Lung (tissue), 12 donors: ENCODE measurements around the gene HIC1. TPM values are rescaled to one million over a fixed set of nuclear protein-coding genes. Genes with fewer than 3 reads are reported as not detected.

Experiments
- ATAC-seq: fragments of 200-7000 bp; cut with Tn5 transposase; one replicate; pipeline ENCODE4 v1.9.1; 2020; ENCODE audit warnings: moderate number of reproducible peaks; ENCODE audit not compliant: insufficient read depth, low FRiP score
- DNase-seq, 3 donors: peaks; one replicate each; pipeline ENCODE4 v3.0.0-alpha.2; 2013 to 2017
- H3K27ac ChIP-seq, 2 donors: one replicate each; pipeline ENCODE4 v1.5.1; 2013; ENCODE audit warnings: mild to moderate bottlenecking in 2 of 2, moderate library complexity in 2 of 2, control low read depth in 1 of 2, inconsistent platforms in 1 of 2, low read depth in 1 of 2, low read length in 1 of 2
- H3K27me3 ChIP-seq, 3 donors: one replicate each; pipeline ENCODE4 v1.5.1; 2013; ENCODE audit warnings: low read length in 2 of 3; ENCODE audit not compliant: control insufficient read depth in 3 of 3, insufficient read depth in 3 of 3
- H3K36me3 ChIP-seq, 4 donors: one replicate each; pipeline ENCODE4 v1.5.1; 2013; ENCODE audit warnings: low read length in 4 of 4, mild to moderate bottlenecking in 1 of 4, moderate library complexity in 1 of 4; ENCODE audit not compliant: control insufficient read depth in 4 of 4, insufficient read depth in 4 of 4
- H3K4me1 ChIP-seq, 5 donors: one replicate each; pipeline ENCODE4 v1.5.1; 2013; ENCODE audit warnings: low read length in 5 of 5, mild to moderate bottlenecking in 2 of 5, moderate library complexity in 1 of 5; ENCODE audit not compliant: control insufficient read depth in 5 of 5, insufficient read depth in 5 of 5
- H3K4me3 ChIP-seq: one replicate; pipeline ENCODE4 v1.5.1; 2013; ENCODE audit warnings: mild to moderate bottlenecking, control low read depth, moderate library complexity
- H3K9ac ChIP-seq, 2 donors: one replicate each; pipeline ENCODE4 v1.5.1; 2013; ENCODE audit warnings: low read length in 2 of 2, control low read depth in 1 of 2; ENCODE audit not compliant: insufficient read depth in 1 of 2
- H3K9me3 ChIP-seq, 4 donors: one replicate each; pipeline ENCODE4 v1.5.1; 2013; ENCODE audit warnings: low read length in 3 of 4, mild to moderate bottlenecking in 1 of 4, moderate library complexity in 1 of 4; ENCODE audit not compliant: control insufficient read depth in 4 of 4, insufficient read depth in 3 of 4
- CTCF ChIP-seq: IDR thresholded peaks from 2 replicates; pipeline ENCODE4 v1.5.1; 2012; ENCODE audit warnings: mild to moderate bottlenecking; ENCODE audit errors: control extremely low read depth, extremely low read depth
- WGBS, 2 donors: extraction: QIAGEN DNeasy Blood & Tissue Kit; methylation state at CpG; one replicate each; pipeline ENCODE4 v1.1.7; 2013; 5-methylcytosine and 5-hydroxymethylcytosine counted together
- polyA plus RNA-seq, 2 donors: library from polyadenylated mRNA; stranded (reverse); fragments of 200-250 nt; gene quantifications; one replicate each; pipeline ENCODE4 v1.2.1, GENCODE V29; 2013
- total RNA-seq, 2 donors: library from RNA; depleted of rRNA in 1 of 2; stranded (reverse); fragments of >200 nt in 1 of 2; gene quantifications; one replicate each; pipeline ENCODE4 v1.2.1, GENCODE V29; 2014 to 2021
- donor health status: control.
- donor health status: control.
- donor health status: Bipolar disorder and iron deficiency.
- donor health status: healthy.
- donor health status: DM: yes; HTN: yes; CAD: no.

HIC1 gene
- total and polyA plus RNA-seq, 4 donors, result 5.5 to 34.8 (median 21.6) TPM

GRCh38 chr17:2075336-2076086 is 20.6 kb downstream of the HIC1 start:
- DNase-seq (peak; percentile 87 to 90 (median 89)), ATAC-seq (no peak)
- 50 to 53% methylated on average over 13 of the region's 13 CpGs for WGBS, 2 donors
- Histone ChIP-seq H3K27ac (peak overlapping the region; percentile 75 to 76), H3K4me3 (no peak overlapping the region), H3K9me3 (no peaks in the 10 kb centered on the region), H3K4me1 (peaks cover 0 to 62% (median 23%) of the 10 kb centered on the region in 5 donors), H3K27me3 (no peaks in the 10 kb centered on the region), H3K9ac (no peak overlapping the region), H3K36me3 (peaks cover 0 to 18% (median 11%) of the 10 kb centered on the region in 4 donors)
- no peak for TF ChIP-seq CTCF

- ATAC-seq (no peak), DNase-seq (peak; percentile 53 to 65 (median 63))
- peak overlapping the region in 1 of 2 donors; percentile 64 for H3K9ac ChIP-seq
- no peaks in the 10 kb centered on the region for H3K9me3 ChIP-seq
- no peaks in the 10 kb centered on the region for H3K27me3 ChIP-seq
- 50 to 63% methylated on average over 17 of the region's 17 CpGs for WGBS, 2 donors
- no peak overlapping the region for H3K4me3 ChIP-seq
- peak overlapping the region; percentile 30 to 76 for H3K27ac ChIP-seq
- H3K4me1 ChIP-seq, result peaks cover 0 to 58% (median 23%) of the 10 kb centered on the region in 5 donors
- peaks cover 0 to 24% (median 16%) of the 10 kb centered on the region in 4 donors for H3K36me3 ChIP-seq
- no peak for TF ChIP-seq CTCF
These were observed 21.4 kb downstream of the HIC1 start for GRCh38 chr17:2076087-2076984.

GRCh38 chr17:2077040-2077439 is 22.1 kb downstream of the HIC1 start:
- Histone ChIP-seq H3K27ac (peak overlapping the region in 1 of 2 donors; percentile 30), H3K4me1 (peaks cover 0 to 58% (median 26%) of the 10 kb centered on the region in 5 donors), H3K4me3 (no peak overlapping the region), H3K9ac (peak overlapping the region in 1 of 2 donors; percentile 64), H3K9me3 (no peaks in the 10 kb centered on the region), H3K36me3 (peaks cover 0 to 27% (median 18%) of the 10 kb centered on the region in 4 donors), H3K27me3 (no peaks in the 10 kb centered on the region)
- ATAC-seq (no peak), DNase-seq (peak in 1 of 3 donors; percentile 39)
- 78 to 84% methylated on average over 8 of the region's 8 CpGs for WGBS, 2 donors
- TF ChIP-seq CTCF, result no peak
